Measurements from ENCODE around the gene SNX25.
A peak's percentile ranks its signal among the peaks of the same experiment; 100 is the strongest.
"Not testable (repeated sequence)": the region's sequence is repeated elsewhere in the genome, so short reads cannot be mapped to it uniquely, and the experiment has no call there.

The SNX25 gene

DNA sequence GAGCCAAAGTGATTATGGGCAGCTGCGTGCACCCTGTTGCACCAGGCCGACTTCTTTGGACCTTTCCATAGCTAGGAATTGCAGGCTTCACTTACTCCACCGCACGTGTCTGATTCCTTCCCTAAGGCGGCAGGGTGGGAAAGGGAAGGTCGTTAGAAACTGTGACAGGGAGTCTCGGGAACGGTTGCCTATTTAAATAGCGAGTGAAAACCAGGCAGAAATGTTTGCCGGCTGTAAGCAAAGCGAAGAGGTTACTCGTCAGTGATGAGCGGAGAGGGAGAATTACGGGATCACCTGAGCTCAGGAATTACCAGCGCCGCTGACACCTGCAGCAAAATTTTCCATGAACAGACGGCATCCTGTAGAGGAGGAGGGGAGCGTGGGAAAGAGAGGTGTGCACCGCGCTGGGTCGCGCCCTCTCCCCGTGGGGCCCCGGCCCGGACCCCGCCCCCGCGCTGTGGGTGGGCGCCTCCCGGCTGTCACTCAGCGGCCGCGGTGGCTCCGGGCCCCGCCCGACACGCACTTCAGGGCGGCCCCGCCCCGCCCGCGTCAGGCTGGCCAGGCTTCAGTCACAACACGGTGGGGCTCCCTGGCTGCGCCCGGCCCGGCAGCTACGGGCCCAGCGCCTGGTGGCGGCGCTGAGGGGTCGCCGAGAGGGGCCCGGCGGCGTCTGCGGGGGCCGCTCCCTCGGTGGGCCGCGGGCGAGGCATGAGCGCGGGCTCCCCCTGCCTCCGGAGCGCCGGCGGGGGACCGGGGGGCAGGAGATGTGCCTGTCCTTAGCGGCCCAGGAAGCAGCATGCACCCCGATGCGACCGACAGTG, at the start of gene SNX25:
Gene SNX25 (plus strand): TSS at position 568 of the 821 bp plus-strand sequence. CDS start 229 bp downstream, at position 797.
- peak; percentile 66 for DNase-seq

GRCh38 chr4:185165605-185166063, 43.8 kb upstream of the SNX25 start:
- no peak for DNase-seq

DNA sequence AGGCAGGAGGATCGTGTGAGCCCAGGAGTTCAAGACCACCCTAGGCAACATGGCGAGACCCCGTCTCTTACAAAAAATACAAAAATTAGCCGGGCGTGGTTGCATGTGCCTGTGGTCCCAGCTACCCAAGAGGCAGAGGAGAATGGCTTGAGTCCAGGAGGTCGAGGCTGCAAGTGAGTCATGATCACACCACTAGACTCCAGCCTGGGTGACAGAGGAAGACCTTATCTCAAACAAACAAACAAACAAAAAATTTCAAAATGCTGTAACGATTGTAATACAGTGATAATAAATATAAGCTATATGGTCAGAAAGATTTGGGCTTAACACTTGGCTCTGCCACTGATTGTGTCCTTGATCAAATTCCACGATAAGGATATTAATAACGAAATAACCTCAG, 42.2 kb upstream of the SNX25 start:
- DNase-seq, result no peak

- DNase-seq, result no peak
These were observed 37.9 kb upstream of the SNX25 start for GRCh38 chr4:185171373-185172071.

DNA sequence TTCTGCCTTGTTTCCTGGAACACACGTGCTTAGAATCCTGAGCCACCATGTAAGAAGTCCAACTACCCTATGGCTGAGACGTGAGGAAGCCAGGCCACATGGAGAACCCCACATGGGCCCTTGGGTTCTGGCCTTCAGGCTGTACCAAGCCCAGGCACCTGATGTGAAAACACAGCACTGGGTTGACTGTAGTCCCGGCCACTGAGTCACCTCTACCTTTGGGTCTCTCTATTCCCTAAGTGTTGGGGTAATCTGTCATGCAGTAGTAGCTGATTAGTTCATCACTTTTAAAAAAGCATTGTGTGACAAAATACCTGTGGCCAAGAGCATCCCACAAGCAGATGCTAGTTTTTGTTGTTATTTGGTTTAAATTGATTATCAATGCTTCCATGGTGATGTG, 29.9 kb upstream of the SNX25 start:
- no peak for DNase-seq

- DNase-seq, result no peak
These were observed 27.2 kb upstream of the SNX25 start for GRCh38 chr4:185182239-185182638.

DNA sequence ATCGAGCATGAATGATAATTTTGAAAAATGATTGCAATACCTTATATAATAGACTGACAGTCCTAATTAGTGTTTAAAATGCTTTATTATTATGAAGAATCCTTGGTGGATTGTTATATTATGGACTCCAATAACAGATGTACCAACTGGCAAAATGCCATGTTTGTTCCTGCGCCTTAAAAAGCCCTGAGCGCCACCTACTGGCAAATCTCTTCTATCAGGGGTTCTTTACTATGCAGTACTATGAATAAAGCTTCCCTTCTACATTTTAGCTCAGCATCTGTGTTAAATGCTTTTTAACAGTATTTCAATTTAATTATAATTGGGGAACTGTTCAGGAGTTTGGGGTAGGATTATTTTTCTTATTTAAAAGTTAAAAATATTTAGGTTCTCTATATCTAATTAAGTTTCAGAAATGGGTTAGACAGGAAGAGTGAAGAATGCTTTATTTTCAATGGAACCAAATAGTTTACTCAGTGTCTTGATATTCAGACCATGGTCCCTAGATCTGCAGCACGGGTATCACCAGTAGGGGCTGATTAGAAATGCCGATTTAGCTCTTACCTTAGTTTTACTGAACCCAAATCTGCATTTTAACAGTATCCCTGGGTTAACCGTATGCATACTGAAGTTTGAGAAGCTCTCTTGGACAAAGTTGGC, 25.6 kb upstream of the SNX25 start:
- DNase-seq, result peak; percentile 89

- no peak for DNase-seq
These were observed 22.6 kb upstream of the SNX25 start for GRCh38 chr4:185186769-185187168.

- DNase-seq, result no peak
These were observed 19.6 kb upstream of the SNX25 start for GRCh38 chr4:185189606-185190305.

DNA sequence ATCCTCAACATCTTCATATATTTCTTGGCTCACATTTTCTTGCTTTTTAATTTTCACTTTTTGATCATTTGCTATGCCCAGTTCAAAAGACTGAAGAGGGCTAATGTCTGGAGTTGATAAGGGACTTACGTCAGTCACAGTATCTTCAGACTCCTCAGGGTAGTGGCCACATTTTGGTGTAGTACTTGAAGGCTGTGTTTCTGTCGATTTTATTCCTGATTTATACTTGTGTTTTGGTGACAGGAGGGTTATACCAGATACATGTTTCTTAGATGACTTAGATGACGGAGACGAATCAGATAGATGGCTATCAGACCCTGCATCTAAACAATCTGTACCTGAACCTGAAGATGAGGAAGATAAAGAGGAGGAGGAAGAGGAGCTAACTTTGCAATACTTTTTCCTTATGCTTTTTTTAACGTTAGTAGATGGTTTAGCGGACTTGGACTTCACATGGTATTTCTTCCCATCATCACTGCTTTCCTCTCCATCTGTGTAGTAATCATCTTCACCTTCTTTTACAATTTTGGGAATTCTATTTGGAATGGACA, 19.0 kb upstream of the SNX25 start:
- no peak for DNase-seq

- no peak for DNase-seq
These were observed 17.3 kb upstream of the SNX25 start for GRCh38 chr4:185192059-185192458.

GRCh38 chr4:185194924-185195888, 14.2 kb upstream of the SNX25 start:
- DNase-seq, result no peak

DNA sequence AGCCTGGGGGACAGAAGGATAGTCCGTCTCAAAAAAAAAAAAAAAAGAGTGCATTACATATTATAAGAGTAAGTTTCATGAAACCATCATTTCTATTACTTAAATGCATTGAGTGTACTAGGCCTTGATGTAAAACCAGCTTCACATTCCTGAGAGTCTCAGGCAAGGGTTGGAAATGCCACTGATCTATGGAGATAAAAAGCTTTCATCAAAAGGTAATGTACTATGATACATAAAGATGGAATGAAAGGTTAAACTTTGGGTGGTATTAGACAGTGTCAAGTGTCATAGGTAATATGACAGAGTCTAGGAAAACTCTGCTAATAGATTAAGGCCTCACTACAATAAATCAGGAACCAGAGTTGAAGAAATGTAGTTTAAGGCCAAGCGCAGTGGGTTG, 13.0 kb upstream of the SNX25 start:
- DNase-seq, result no peak

GRCh38 chr4:185198189-185198588, 11.2 kb upstream of the SNX25 start:
- DNase-seq, result not testable (repeated sequence)

GRCh38 chr4:185201977-185202962, 7.1 kb upstream of the SNX25 start:
- DNase-seq, result no peak

DNA sequence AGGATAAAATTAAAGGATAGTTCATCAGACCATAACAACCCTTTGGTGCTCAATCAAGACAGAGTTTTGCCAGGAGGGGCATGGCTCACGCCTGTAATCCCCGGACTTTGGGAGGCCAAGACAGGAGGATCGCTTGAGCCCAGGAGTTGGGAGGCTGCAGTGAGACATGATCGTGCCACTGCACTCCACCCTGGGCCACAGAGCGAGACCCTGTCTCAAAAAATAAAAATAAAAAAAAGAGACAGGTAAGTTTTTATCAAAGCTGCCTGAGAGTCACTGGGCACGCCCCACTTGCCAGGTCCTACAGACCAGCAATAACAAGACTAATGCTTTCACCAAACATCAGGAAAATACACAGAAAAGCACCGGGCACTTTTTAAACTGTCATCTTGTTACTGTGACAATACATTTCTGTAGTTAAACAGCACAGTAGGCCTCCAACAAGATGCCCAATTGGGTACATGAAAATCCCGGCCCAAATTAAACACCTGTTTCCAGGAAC, 6.4 kb upstream of the SNX25 start:
- no peak for DNase-seq

DNA sequence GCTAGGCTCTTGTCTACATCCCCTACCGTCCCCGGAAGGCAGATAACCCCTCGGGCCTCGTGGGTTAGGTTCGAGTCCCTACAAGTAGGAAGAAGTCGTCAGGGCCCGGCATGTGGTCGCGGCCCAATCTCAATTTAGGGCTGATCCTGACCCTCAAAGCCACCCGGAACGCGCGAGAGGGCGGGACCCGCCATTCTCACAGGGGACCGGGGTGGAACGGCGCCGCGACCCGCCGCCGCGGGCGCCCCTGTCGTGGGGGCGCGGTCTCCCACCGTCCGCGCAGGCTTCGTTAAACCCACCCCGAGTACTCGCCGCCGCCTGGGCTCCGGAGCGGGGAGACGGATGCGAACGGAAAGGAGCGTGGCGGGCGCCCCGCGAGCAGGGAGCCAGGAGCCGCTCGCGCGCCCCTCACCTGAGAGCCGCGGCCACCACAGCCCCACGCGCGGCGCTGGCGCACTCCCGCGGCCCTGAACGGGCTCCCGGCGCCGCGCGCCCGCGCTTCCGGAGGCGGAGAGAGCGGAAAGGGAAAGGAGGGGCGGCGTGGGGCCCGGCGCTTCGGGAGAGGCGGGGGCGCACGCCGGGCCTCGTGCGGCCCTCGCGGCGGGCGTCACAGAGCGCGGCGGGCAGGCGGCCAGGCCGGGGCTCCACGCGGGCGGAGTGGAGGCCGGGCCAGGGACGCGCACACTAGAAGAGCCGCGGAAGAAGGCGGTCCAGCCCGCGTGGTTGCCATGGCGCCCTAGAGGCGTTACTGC, 5.7 kb upstream of the SNX25 start, which contains the start of gene CFAP97:
Gene CFAP97 (minus strand): TSS at position 515 of the 752 bp plus-strand sequence. CDS start 12,804 bp downstream, outside the sequence.
- peak; percentile 63 for DNase-seq

DNA sequence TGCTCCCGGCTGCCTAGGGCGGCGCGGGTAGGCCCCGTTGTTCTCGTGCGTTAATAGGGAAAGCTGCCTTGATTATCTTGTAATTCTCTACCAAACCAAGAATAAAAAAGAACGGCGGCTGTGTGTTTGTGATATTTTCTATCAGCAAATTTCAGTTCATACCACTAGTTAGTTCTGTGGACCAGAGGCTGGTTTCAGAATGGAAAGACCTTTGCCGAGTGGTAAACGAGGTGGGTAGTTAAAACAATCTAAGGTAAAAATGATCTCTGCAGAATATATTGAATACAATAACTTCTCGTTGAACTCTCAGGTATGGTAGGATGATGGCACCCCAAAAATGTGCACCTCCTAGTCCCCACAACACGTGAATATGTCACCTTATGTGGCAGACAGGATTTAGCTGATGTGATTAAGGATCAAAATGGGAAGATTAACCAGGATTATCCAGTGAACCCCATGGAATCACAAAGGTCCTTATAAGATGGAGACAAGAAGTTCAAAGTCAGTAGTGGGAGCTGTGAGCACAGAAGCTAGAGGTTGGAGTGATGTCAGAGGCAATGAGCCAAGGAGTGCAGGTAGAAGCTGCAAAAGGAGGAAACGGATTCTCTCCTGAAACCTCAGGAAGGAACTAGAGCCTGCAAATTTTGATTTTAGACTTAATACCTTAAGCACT, 5.0 kb upstream of the SNX25 start:
- no peak for DNase-seq
